SH-SY5Y (cell line): Measurements from ENCODE around the gene CDCA8.

Experiments
- GATA2 ChIP-seq: IDR thresholded peaks from 2 replicates; pipeline ENCODE4 v1.6.1; 2011; ENCODE audit warnings: mild to moderate bottlenecking, low read depth, low read length
- GATA3 ChIP-seq: IDR thresholded peaks from 2 replicates; pipeline ENCODE4 v1.6.1; 2011; ENCODE audit warnings: low read depth, mild to moderate bottlenecking, low read length, moderate library complexity

DNA sequence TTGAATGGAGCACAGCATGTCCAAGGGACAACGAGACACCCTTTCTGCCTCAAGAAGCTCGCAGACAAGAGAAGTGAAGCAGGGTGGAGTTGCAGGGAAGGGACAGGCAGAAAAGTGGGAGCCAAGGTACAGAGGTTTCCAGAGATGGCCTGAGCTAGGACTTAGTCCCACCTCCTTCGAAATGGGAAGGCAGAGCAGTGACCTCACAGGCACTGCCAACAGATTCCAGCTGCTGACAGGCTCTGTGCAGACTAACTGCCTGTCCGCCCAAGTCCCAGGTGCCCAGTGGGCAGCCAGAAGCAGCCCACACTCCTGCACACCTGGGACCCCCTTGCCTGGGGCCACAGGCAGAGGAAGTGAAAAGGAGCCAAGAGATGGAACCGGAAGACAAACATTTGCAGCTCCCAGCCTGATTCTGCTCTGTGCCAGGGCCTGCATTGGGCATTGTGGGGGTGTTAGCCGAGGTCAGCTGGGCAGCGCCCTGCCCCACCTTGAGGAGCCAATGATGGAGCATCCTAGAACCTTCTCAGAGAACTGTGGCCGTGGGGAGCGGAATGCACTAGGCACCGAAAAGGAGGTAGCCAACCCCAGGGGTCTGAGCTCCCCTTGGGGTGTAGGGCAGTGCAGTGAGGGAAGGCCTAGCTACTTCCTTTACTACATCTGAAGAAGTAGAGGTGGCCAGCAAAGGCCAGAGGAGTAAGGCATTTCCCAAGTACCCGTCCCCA, 30.1 kb upstream of the CDCA8 start:
- TF ChIP-seq GATA3, result no peak
- no peak for TF ChIP-seq GATA2
